GM19035 (cell line): ENCODE results near the gene AMER3.

Experiments used
- ATAC-seq: cut with Tn5 transposase; IDR thresholded peaks from one replicate; pipeline ENCODE4 v1.9.1; 2021; ENCODE audit not compliant: unreplicated experiment

The AMER3 gene

GRCh38 chr2:130749078-130749477 lies 6.3 kb upstream of the AMER3 start:
- ATAC-seq: no peak

GRCh38 chr2:130749641-130750040 lies 5.7 kb upstream of the AMER3 start:
- no peak for ATAC-seq

DNA sequence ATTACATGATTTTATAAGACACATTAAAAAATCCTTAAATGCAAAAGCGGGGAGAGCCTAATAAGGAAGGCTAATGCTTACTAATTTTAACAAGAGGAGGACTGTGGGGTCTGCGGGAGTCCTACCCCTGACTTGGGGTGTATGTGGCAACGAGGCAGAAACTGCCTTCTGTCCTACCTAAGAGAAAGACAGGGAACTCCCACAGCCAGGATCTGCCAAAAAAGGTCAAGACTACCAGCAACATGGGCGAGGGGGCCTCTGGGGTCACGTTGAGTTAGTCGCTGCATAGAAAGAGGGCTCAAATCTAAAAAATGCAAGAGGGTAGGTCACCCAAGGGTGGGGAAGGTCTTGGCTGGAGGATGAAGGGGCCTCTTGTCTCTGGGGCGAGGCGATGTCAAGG lies 529 bp upstream of the AMER3 start:
- ATAC-seq: no peak

- ATAC-seq: no peak
Observed at GRCh38 chr2:130756053-130756873, 923 bp downstream of the AMER3 start.

DNA sequence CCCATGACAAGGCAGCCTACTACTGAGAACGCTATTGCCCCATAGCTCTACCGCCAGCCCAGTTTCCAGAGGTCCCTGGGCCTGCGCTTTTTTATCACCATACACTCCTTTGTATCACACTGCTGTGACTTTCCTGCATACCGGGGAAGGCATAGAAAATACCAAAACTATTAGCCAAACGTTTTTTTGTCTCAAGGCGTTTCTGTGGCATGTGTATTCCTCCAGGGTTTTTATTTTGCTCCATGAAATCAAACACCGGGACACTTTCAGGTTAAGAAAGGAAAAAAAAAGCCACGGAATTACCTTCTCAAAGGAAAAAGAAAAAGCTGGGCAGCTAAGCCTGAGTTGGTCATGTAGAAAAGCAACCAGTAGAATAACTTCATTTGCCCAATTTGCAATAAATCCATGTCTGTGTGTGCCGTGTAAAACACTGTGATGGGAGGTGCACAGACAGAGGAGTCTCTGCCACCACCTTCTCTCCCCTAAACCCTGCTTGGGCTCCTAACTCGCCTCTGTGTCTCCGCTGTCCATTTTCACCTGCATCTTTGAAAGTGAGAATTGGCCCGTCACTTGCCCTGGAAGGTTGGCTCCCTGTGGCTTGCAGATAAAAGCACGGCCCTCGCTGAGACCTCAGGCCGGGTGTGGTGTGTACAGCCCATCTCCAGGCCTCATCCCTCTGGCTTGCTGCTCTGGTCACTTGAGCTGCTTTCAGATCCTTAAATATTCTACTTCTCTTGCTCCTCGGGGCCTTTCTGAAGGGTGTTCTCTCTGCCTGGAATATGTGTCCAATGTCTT lies 1.7 kb downstream of the AMER3 start:
- ATAC-seq: no peak

- no peak for ATAC-seq
Observed at GRCh38 chr2:130759906-130760753, 4.8 kb downstream of the AMER3 start.

DNA sequence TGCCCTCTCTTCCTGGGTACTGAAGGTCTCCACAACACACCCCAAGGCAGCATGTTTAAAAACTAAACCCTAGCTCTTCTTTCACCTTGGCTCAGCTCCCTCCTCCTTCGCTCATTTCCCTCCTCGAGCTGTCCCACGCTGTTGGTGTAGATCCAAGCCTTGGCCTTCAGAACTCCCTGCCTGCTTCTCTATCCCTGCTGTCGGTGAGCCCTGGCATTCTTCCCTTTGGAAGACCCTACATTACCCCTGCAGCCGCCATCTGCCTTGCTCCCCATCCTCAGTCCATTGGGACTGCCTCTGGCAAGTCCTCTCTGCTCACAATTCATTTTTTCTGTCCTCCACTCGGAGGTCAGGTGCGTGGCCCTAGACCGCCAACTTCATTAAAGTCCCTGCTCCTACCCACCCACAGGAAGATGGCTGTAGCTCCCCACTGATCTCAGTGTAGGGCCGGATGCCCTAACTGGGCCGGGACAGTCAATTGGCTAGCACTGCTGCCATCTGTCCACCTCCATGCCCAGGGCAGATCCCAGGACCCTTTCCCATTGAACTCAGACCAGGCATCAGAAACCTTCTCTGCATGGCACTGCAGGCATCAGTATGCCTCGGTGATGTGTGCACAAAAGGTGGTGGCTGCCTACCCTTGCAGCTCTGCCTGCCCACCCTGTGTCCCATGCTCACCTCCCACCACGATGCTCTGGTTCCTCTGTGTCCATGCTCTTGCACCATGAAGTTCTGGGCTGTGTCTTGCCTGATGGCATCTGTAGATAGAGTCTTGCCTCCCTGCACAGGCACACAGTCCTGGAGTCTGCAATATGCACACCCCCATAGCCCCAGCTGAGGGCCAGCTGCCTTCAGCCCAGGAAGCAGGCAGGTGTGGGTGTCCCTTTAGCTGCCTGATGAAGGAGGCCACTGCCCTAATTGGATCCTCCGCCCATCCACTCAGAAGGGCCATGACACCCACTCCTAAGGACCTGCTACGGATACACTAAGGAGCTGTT lies 5.7 kb downstream of the AMER3 start:
- no peak for ATAC-seq

DNA sequence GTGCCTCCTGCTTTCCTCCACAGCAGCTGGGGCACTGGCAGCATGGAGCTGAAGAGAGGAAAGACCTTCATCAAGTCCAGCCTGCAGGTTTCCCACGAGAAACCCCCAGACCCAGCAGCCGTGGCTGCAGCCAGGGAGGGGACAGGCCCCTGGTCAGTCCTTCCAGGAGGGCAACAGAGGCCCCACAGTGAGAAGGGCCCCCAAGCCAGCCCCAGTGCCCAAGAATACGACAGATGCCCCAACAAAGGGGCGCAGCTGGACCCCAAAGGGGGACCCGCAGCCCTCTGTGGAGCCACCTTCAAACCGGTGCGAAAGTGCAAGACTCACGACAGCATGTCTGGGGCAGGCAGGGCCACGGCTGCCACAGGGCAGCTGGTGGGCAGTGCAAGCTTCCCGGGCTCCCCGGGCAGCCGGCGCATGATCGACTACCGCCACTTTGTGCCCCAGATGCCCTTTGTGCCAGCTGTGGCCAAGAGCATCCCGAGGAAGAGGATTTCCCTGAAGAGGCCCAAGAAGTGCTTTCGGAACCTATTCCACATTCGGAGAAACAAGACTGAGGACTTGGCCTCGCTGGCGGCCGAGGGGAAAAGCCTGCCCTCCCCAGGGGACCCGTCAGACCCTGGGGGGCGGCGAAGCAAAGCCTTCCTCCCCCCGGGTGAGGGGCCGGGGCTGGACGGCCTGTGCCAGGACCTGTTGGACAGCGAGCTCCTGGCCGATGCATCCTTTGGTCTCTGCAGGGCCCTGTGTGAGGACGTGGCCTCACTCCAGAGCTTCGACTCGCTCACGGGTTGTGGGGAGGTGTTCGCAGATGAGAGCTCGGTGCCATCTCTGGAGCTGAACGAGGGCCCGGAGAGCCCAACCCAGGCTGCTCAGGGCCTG lies 6.9 kb downstream of the AMER3 start:
- ATAC-seq: no peak

DNA sequence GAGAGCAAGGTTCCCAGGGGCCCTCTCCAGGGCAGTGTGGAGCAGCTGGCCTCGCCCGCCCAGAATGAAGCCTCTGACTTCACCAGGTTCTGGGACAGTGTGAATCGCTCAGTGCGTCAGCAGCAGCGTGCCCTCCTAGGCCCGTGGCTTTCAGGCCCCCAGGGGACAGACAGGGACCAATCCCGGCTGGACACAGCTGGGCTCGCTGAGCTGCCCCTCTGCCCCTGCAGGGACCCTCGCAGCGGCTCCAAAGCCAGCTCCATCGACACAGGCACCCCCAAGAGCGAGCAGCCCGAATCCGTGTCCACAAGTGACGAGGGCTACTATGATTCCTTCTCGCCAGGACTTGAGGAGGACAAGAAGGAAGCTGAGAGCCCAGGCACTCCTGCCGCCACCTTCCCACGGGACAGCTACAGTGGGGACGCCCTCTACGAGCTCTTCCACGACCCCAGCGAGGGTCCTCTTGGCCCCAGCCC lies 7.6 kb downstream of the AMER3 start:
- ATAC-seq: no peak

DNA sequence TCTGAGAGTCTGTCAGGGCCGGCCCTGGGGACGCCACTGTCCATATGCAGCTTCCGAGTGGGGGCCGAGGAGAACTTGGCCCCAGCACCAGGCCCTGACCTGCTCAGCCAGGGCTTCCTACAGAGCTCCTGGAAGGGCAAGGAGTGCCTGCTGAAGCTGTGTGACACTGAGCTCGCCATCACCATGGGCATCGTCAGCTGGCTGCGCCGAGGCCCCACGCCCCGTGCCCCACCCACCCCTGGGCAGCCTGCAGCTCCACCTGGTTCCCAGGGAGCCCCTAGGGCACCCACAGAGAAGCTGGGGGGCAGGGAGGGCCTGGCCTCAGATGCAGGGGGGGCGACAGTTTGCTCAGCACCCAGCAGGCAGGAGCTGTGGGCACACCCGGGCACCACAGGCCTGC lies 8.1 kb downstream of the AMER3 start:
- no peak for ATAC-seq

GRCh38 chr2:130764035-130764820 lies 8.9 kb downstream of the AMER3 start:
- no peak for ATAC-seq

- ATAC-seq: no peak
Observed at GRCh38 chr2:130764821-130765115, 9.4 kb downstream of the AMER3 start.

DNA sequence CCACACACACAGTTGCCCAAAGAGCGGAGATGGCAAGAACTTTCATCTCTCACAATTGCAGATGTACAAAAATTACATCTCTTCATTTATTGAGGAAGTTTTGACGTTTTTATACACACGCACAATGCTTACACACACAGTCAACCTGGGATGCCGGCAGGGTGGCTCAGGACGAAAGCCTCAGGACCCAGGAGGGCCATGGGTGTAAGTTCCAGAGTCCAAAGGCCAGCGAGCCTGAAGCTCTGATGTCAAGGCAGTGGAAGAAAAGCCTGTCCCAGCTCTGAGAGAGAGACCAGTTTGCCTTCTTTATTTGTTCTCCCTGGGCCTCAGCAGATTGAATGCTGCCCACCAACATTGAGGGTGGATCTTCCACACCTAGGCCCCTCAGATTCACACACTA lies 10.1 kb downstream of the AMER3 start:
- no peak for ATAC-seq

GRCh38 chr2:130766037-130766436 lies 10.7 kb downstream of the AMER3 start:
- no peak for ATAC-seq

- ATAC-seq: no peak
Observed at GRCh38 chr2:130766711-130767407, 11.5 kb downstream of the AMER3 start.

- no peak for ATAC-seq
Observed at GRCh38 chr2:130767408-130767775, 12.1 kb downstream of the AMER3 start.

DNA sequence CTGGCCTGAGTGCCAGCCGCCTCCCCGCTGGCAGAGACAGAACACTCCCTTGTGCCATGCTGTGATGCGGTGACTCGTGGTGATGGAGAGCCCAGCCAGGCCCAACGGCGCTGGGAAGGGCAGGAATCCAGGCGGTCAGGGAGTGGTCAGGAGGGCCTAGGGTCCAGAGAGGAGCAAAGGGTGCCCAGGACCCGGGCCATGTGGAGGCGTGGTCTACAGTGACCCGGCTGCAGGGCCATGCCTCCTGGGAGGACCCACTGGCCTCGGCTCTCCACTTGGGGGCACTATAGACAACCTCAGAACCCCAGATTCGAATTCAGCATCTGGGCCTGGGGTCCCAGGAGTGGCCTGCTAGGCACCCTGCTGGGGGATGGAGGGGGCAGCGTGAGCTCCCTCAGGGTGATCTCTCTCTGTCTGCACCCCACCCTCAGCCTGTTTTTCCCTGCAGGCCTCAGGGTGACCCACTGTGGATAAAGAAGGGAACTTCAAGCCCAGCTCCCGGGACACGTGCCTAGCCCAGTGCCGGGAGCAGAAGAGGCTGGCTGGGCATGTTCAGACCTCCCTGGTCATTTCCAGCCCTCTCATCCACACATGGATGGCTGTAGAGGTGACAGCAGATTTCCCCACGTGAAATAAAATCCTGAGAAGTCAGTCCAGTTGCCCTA lies 13.0 kb downstream of the AMER3 start:
- no peak for ATAC-seq
